NCI-H2107 (cell line): ENCODE data around the gene MAGEL2.

Experiments
- DNase-seq: peaks from one replicate; lab custom pipeline; 2025; lab: John Stamatoyannopoulos, UW

Gene MAGEL2

GRCh38 chr15:23647421-23648370, at the start of gene MAGEL2:
Gene MAGEL2, minus strand, starts transcription at chr15:23647867. Its CDS starts 125 bp downstream, at chr15:23647742.
- DNase-seq: no peak

GRCh38 chr15:23695282-23695681, 47.6 kb upstream of the MAGEL2 start:
- no peak for DNase-seq

GRCh38 chr15:23694592-23694991, 46.9 kb upstream of the MAGEL2 start:
- DNase-seq: no peak

- no peak for DNase-seq
These were observed 42.8 kb upstream of the MAGEL2 start for GRCh38 chr15:23690450-23690852.

- DNase-seq: no peak
These were observed 42.3 kb upstream of the MAGEL2 start for GRCh38 chr15:23690015-23690414.

GRCh38 chr15:23687143-23687470, 39.4 kb upstream of the MAGEL2 start, which contains the start of gene NDN:
Gene NDN, minus strand, starts transcription at chr15:23687305. Its CDS starts 88 bp downstream, at chr15:23687217.
- DNase-seq: no peak

GRCh38 chr15:23686466-23687142, 38.9 kb upstream of the MAGEL2 start:
- no peak for DNase-seq

- no peak for DNase-seq
These were observed 23.8 kb upstream of the MAGEL2 start for GRCh38 chr15:23671481-23671880.

GRCh38 chr15:23670970-23671369, 23.3 kb upstream of the MAGEL2 start:
- DNase-seq: no peak

- no peak for DNase-seq
These were observed 15.6 kb upstream of the MAGEL2 start for GRCh38 chr15:23663232-23663631.

- no peak for DNase-seq
These were observed 1.4 kb upstream of the MAGEL2 start for GRCh38 chr15:23648920-23649515.

GRCh38 chr15:23647001-23647295, 719 bp downstream of the MAGEL2 start:
- DNase-seq: no peak

GRCh38 chr15:23646165-23647000, 1.3 kb downstream of the MAGEL2 start:
- no peak for DNase-seq

GRCh38 chr15:23645371-23646164, 2.1 kb downstream of the MAGEL2 start:
- DNase-seq: no peak

- no peak for DNase-seq
These were observed 2.8 kb downstream of the MAGEL2 start for GRCh38 chr15:23644829-23645228.

- DNase-seq: peak; percentile 9
These were observed 5.1 kb downstream of the MAGEL2 start for GRCh38 chr15:23642413-23643044.

GRCh38 chr15:23634181-23634580, 13.5 kb downstream of the MAGEL2 start:
- DNase-seq: no peak

- DNase-seq: no peak
These were observed 18.3 kb downstream of the MAGEL2 start for GRCh38 chr15:23629234-23629805.

- DNase-seq: no peak
These were observed 18.9 kb downstream of the MAGEL2 start for GRCh38 chr15:23628612-23629233.

- DNase-seq: no peak
These were observed 31.1 kb downstream of the MAGEL2 start for GRCh38 chr15:23616536-23616935.
